Uterus (tissue), 4 donors: Measurements from ENCODE around the gene TRAK2. TPM values are rescaled to one million over a fixed set of nuclear protein-coding genes. Genes with fewer than 3 reads are reported as not detected.

Experiments
- DNase-seq, 2 donors: peaks; one replicate each; pipeline ENCODE4 v3.0.0-alpha.2; 2019 to 2020
- H3K27ac ChIP-seq, 2 donors: fragments of 200-600 bp; sonication (generic); 1 replicate in 1 of 2; 2 replicates in 1 of 2; pipeline ENCODE4 v1.5.1; 2016 to 2018
- H3K27me3 ChIP-seq, 2 donors: fragments of 200-600 bp; sonication (generic); one replicate each; pipeline ENCODE4 v1.5.1; 2018 to 2019; ENCODE audit warnings: control low read depth in 1 of 2
- H3K36me3 ChIP-seq, 2 donors: fragments of 200-600 bp; sonication (generic); one replicate each; pipeline ENCODE4 v1.5.1; 2019; ENCODE audit warnings: control low read depth in 1 of 2
- H3K4me1 ChIP-seq, 2 donors: fragments of 200-600 bp; sonication (generic); one replicate each; pipeline ENCODE4 v1.5.1; 2018 to 2019; ENCODE audit warnings: control low read depth in 1 of 2
- H3K4me3 ChIP-seq, 2 donors: fragments of 200-600 bp; sonication (generic); 1 replicate in 1 of 2; 2 replicates in 1 of 2; pipeline ENCODE4 v1.5.1; 2018 to 2019; ENCODE audit warnings: mild to moderate bottlenecking in 1 of 2
- H3K9me3 ChIP-seq, 2 donors: fragments of 200-600 bp; sonication (generic); one replicate each; pipeline ENCODE4 v1.5.1; 2019; ENCODE audit warnings: control low read depth in 1 of 2
- POLR2A ChIP-seq, 2 donors: fragments of 450-650 bp; IDR thresholded peaks; one replicate each; pipeline ENCODE4 v1.6.1; 2016; ENCODE audit warnings: antibody characterized with exemption in 2 of 2, mild to moderate bottlenecking in 1 of 2, moderate library complexity in 1 of 2
- intact Hi-C: fragments of 100-400 bp; cut with DNase I; formaldehyde crosslinking; loops from one replicate; pipeline ENCODE4 v1.15.1; 2023; ENCODE audit warnings: low total_unique reads
- total RNA-seq, 4 donors: library from RNA; depleted of rRNA in 3 of 4; stranded (reverse); fragments of >200 nt in 3 of 4; gene quantifications; one replicate each; pipeline versions ENCODE4 v1.1.0 to v1.2.4, GENCODE V29; 2014 to 2023
- TF ChIP-seq, protein P1 (sequence below), 4 experiments: fragments of 200-600 bp in 2 of 4; fragments of 450-650 bp in 2 of 4; sonication (generic) in 2 of 4; IDR thresholded peaks; one replicate each; pipeline ENCODE4 v1.5.1; 2016 to 2019; ENCODE audit warnings: antibody characterized with exemption in 4 of 4, mild to moderate bottlenecking in 2 of 4, moderate library complexity in 1 of 4
- donor health status: DM: yes; HTN: yes; CAD: no.

Gene TRAK2
- total RNA-seq, 4 donors from 2014 or later = 31.8 to 54.9 (median 38.2) TPM

DNA sequence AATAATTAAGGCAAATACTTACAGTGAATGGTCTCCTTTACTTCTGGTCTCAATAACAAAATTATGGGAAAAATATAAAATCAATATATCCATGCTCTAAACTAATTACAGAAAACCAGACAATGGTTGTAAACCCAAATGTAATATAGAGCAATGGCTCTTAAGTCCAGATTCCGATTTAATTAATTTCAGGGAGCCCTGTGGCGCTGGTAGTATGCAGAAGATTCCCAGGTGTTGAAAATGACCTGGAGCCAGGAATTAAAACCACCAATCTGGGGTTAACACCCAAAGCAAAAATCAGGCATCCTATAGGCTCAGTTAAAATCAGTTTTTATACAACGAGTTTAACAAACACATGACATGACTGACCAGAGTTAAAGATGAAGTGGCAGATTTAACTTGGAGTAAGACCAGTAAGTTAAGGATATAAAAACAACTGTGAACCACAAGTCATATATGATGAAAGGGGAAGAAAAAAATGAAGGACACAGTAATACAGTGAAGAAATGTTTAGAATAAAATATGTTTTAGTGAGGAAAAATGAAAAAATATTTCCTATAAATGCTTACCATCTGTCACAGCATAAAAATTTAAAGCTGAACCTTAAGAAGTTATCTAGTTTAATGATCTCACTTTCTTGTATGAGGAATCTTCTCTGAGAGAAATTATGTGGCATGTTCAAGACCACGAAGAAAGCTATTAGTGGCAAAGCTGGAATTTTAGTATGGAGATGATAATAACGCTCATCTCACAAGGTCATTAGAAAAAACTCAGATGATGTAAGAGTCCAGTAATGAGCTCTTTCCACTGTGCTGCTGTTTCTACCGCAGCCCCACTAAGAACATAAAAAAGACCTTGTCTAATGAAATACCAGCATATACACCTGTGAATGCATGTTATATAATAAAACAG is 48.4 kb downstream of the TRAK2 start:
- TF ChIP-seq POLR2A (IDR thresholded peaks at IDR 0.05) = no peak
- TF ChIP-seq, protein P1, sequence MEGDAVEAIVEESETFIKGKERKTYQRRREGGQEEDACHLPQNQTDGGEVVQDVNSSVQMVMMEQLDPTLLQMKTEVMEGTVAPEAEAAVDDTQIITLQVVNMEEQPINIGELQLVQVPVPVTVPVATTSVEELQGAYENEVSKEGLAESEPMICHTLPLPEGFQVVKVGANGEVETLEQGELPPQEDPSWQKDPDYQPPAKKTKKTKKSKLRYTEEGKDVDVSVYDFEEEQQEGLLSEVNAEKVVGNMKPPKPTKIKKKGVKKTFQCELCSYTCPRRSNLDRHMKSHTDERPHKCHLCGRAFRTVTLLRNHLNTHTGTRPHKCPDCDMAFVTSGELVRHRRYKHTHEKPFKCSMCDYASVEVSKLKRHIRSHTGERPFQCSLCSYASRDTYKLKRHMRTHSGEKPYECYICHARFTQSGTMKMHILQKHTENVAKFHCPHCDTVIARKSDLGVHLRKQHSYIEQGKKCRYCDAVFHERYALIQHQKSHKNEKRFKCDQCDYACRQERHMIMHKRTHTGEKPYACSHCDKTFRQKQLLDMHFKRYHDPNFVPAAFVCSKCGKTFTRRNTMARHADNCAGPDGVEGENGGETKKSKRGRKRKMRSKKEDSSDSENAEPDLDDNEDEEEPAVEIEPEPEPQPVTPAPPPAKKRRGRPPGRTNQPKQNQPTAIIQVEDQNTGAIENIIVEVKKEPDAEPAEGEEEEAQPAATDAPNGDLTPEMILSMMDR (IDR thresholded peaks at IDR 0.05) = no peak
- intact Hi-C loops = no loop called here
- Histone ChIP-seq H3K9me3 (no peaks in the 10 kb centered on the region), H3K4me1 (peaks cover 0 to 27% of the 10 kb centered on the region in 2 donors), H3K36me3 (no peaks in the 10 kb centered on the region), H3K27ac (peak overlapping the region in 1 of 2 donors; percentile 30), H3K4me3 (no peak overlapping the region), H3K27me3 (no peaks in the 10 kb centered on the region)
- no peak for DNase-seq

DNA sequence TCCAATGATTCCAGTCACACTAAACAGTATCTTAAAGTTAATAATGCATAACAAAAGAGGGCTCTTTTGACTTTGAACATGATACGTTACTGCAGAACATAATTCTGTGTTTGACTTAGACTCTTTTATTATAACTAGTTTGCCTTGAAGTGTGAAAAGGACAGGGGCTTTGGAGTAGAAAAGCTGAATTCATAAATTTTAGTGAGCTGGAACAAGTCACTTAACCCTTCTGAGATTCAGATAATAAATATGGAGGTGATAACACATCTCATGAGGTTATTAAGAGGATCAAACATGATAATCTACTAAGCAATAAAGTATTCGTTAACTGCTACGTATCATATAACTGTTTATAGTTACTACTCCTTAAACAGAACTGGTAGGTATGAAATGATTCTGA is 49.4 kb downstream of the TRAK2 start:
- Histone ChIP-seq H3K27me3 (no peaks in the 10 kb centered on the region), H3K4me1 (peaks cover 0 to 26% of the 10 kb centered on the region in 2 donors)
- intact Hi-C loops = no loop called here

DNA sequence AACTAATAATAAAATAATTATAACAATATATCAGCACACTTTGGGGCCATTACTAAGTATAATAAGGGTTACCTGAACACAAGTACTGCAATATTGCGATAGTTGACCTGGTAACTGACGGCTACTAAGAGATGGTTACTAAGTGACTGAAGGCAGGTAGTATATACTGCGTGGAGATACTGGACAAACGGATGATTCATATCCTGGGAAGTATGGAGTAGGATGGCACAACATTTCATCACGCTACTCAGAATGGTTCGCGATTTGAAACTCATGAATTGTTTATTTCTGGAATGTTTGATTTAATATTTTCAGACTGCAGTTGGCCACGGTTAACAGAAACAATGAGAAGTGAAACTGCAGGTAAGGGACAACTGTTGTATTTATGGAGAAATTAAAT is 54.7 kb downstream of the TRAK2 start:
- Histone ChIP-seq H3K27me3 (no peaks in the 10 kb centered on the region), H3K9me3 (no peaks in the 10 kb centered on the region), H3K27ac (no peak overlapping the region), H3K4me3 (no peak overlapping the region), H3K36me3 (no peaks in the 10 kb centered on the region), H3K4me1 (peaks cover 0 to 3% of the 10 kb centered on the region in 2 donors)
- intact Hi-C loops = no loop called here
- DNase-seq = no peak
- TF ChIP-seq POLR2A (IDR thresholded peaks at IDR 0.05) = no peak
- TF ChIP-seq, protein P1 (IDR thresholded peaks at IDR 0.05) = no peak

More for the DNA sequence above, 49.4 kb downstream of the TRAK2 start:
- Histone ChIP-seq H3K27ac (no peak overlapping the region), H3K36me3 (no peaks in the 10 kb centered on the region), H3K9me3 (no peaks in the 10 kb centered on the region), H3K4me3 (no peak overlapping the region)
- no peak for DNase-seq
- TF ChIP-seq POLR2A (IDR thresholded peaks at IDR 0.05) = no peak
- TF ChIP-seq, protein P1 (IDR thresholded peaks at IDR 0.05) = no peak

DNA sequence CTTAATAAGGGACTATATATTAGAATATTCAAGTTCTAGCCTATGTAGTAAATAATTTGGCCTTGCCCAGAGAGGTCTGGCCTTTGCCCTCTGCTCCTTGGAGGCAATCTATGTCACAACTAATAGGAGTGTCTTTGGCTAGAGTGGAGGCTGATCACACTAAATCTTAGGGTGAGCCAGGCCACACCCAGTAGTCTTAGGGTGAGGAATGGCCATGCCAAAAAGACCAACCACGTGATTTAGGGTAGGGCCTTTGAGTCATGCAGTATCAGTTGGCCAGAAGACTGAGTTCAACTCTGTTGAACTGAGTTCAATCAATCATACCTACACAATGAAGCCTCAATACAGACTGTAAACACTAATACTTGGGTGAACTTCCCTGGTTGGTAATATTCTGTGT is 68.1 kb downstream of the TRAK2 start:
- no peak overlapping the region for H3K27ac ChIP-seq
- no peaks in the 10 kb centered on the region for H3K36me3 ChIP-seq
- no peaks in the 10 kb centered on the region for H3K4me1 ChIP-seq
- no peaks in the 10 kb centered on the region for H3K9me3 ChIP-seq
- H3K4me3 ChIP-seq = no peak overlapping the region
- no peak for DNase-seq
- TF ChIP-seq, protein P1 (IDR thresholded peaks at IDR 0.05) = no peak
- TF ChIP-seq POLR2A (IDR thresholded peaks at IDR 0.05) = no peak
- intact Hi-C loops = no loop called here
- no peaks in the 10 kb centered on the region for H3K27me3 ChIP-seq
